ENCODE data around the gene GNB3.

The GNB3 gene

DNA sequence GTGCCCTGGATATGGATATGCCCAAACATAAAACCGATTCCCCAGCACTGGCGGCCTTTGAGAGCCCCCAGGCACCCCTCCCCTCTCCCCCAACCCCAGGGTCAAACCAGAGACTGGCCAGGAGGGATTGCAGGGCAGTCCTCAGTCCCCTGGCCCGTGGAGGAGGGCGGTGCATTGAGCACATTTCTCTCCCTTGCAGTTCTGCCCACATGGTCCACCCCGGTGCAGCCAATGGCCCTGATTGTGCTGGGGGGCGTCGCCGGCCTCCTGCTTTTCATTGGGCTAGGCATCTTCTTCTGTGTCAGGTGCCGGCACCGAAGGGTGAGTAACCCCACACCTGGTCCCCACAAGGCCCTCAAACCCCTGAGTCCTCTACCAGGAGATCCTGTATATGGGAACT is 22.5 kb upstream of the GNB3 start:
- Histone ChIP-seq H3K27me3 (ENCODE audit: insufficient read depth, poor library complexity, severe bottlenecking) (peaks cover 10% of the 10 kb centered on the region), H3K27ac (replicated peaks) (no peak overlapping the region), H3K4me3 (replicated peaks; ENCODE audit: insufficient read depth, low read length) (no peak overlapping the region)
- TF ChIP-seq SPI1 (IDR thresholded peaks at IDR 0.05; ENCODE audit: borderline replicate concordance, low read depth) (no peak), REST (IDR thresholded peaks at IDR 0.05; ENCODE audit: insufficient replicate concordance, low read depth) (no peak), CTCF (IDR thresholded peaks at IDR 0.05; ENCODE audit: insufficient read depth, low read length) (no peak), POLR2AphosphoS5 (IDR thresholded peaks at IDR 0.05; ENCODE audit: low read depth) (no peak), GABPA (IDR thresholded peaks at IDR 0.05; ENCODE audit: low read depth) (no peak)
- no peak for DNase-seq (ENCODE audit: low read depth in 1 of 2, low spot score in 1 of 2)

DNA sequence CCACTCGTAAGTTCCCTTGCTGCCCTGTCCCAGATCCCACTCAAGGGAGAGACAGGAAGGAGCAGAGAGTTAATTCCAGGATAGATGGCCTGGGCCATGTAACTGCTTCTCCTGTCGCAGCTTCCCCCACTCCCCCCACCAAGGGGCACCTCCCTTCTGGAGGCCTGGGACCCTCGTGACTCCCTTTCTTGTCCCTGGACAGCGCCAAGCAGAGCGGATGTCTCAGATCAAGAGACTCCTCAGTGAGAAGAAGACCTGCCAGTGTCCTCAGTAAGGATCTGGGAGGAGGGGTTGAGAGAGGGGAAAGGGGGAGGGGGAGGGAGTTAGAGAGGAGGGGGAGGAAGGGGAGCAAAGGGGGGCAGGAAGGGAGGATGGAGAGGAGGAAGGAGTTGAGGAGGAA is 22.1 kb upstream of the GNB3 start:
- no peak for DNase-seq (ENCODE audit: low read depth in 1 of 2, low spot score in 1 of 2)
- H3K4me3 ChIP-seq (replicated peaks; ENCODE audit: insufficient read depth, low read length) = no peak overlapping the region
- TF ChIP-seq SPI1 (IDR thresholded peaks at IDR 0.05; ENCODE audit: borderline replicate concordance, low read depth) = no peak
- no peak overlapping the region for H3K27ac ChIP-seq (replicated peaks)
- H3K27me3 ChIP-seq (ENCODE audit: insufficient read depth, poor library complexity, severe bottlenecking) = peaks cover 11% of the 10 kb centered on the region

DNA sequence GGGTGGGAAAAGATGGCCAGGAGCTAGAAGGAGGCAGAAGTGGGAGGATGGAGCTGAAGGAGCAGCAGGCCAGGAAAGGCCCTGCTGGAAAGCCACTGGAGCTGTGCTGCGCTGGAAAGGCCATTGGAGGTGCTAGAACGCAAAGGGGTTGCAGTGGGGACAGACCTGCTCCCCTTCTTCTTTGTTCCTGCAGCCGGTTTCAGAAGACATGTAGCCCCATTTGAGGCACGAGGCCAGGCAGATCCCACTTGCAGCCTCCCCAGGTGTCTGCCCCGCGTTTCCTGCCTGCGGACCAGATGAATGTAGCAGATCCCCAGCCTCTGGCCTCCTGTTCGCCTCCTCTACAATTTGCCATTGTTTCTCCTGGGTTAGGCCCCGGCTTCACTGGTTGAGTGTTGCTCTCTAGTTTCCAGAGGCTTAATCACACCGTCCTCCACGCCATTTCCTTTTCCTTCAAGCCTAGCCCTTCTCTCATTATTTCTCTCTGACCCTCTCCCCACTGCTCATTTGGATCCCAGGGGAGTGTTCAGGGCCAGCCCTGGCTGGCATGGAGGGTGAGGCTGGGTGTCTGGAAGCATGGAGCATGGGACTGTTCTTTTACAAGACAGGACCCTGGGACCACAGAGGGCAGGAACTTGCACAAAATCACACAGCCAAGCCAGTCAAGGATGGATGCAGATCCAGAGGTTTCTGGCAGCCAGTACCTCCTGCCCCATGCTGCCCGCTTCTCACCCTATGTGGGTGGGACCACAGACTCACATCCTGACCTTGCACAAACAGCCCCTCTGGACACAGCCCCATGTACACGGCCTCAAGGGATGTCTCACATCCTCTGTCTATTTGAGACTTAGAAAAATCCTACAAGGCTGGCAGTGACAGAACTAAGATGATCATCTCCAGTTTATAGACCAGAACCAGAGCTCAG is 21.4 kb upstream of the GNB3 start:
- no peak for TF ChIP-seq REST (IDR thresholded peaks at IDR 0.05; ENCODE audit: insufficient replicate concordance, low read depth)
- no peak for TF ChIP-seq CTCF (IDR thresholded peaks at IDR 0.05; ENCODE audit: insufficient read depth, low read length)
- TF ChIP-seq GABPA (IDR thresholded peaks at IDR 0.05; ENCODE audit: low read depth) = no peak
- TF ChIP-seq SPI1 (IDR thresholded peaks at IDR 0.05; ENCODE audit: borderline replicate concordance, low read depth) = no peak
- TF ChIP-seq POLR2AphosphoS5 (IDR thresholded peaks at IDR 0.05; ENCODE audit: low read depth) = no peak
- H3K27me3 ChIP-seq (ENCODE audit: insufficient read depth, poor library complexity, severe bottlenecking) = peaks cover 11% of the 10 kb centered on the region
- H3K27ac ChIP-seq (replicated peaks) = no peak overlapping the region

DNA sequence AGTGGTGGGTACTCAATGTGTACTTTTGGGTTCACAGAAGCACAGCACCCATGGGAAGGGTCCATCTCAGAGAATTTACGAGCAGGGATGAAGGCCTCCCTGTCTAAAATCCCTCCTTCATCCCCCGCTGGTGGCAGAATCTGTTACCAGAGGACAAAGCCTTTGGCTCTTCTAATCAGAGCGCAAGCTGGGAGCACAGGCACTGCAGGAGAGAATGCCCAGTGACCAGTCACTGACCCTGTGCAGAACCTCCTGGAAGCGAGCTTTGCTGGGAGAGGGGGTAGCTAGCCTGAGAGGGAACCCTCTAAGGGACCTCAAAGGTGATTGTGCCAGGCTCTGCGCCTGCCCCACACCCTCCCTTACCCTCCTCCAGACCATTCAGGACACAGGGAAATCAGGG is 20.6 kb upstream of the GNB3 start:
- Histone ChIP-seq H3K4me3 (replicated peaks; ENCODE audit: insufficient read depth, low read length) (no peak overlapping the region), H3K27ac (replicated peaks) (no peak overlapping the region), H3K27me3 (ENCODE audit: insufficient read depth, poor library complexity, severe bottlenecking) (peaks cover 12% of the 10 kb centered on the region)
- TF ChIP-seq POLR2AphosphoS5 (IDR thresholded peaks at IDR 0.05; ENCODE audit: low read depth) (no peak), CTCF (IDR thresholded peaks at IDR 0.05; ENCODE audit: insufficient read depth, low read length) (no peak), GABPA (IDR thresholded peaks at IDR 0.05; ENCODE audit: low read depth) (no peak), REST (IDR thresholded peaks at IDR 0.05; ENCODE audit: insufficient replicate concordance, low read depth) (no peak), SPI1 (IDR thresholded peaks at IDR 0.05; ENCODE audit: borderline replicate concordance, low read depth) (no peak)
- DNase-seq (ENCODE audit: low read depth in 1 of 2, low spot score in 1 of 2) = no peak

More for the DNA sequence above, 21.4 kb upstream of the GNB3 start:
- no peak for DNase-seq (ENCODE audit: low read depth in 1 of 2, low spot score in 1 of 2)
- no peak overlapping the region for H3K4me3 ChIP-seq (replicated peaks; ENCODE audit: insufficient read depth, low read length)
